Measurements from ENCODE around the gene REEP5.

REEP5 gene

DNA sequence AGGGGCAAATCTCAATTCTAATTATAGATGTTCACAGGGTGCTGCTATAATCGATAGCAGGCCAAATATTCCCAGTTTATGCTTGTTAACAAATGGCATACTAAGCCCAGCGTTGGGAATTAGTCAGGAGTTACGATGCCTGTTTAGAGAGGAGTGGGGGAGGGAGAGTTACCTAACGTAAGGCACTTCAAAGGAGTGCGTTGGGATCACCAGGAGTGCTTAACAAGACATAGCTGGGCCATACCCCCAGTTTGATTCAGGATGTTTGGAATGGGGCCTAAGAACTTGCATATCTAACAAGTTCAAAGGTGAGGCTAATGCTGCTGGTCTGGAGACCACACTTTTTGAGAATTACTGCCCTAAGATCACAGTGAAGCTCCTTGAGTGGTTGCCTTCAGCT lies 75.5 kb downstream of the REEP5 start:
- Histone ChIP-seq H3K4me2 (ENCODE audit: low read length) (no peak overlapping the region), H3K4me3 (ENCODE audit: low read length) (no peak overlapping the region), H3K36me3 (ENCODE audit: control insufficient read depth, low read length) (0 out of 2 replicates have a peak, but pooled peaks cover 2% of the 10 kb centered on the region)

DNA sequence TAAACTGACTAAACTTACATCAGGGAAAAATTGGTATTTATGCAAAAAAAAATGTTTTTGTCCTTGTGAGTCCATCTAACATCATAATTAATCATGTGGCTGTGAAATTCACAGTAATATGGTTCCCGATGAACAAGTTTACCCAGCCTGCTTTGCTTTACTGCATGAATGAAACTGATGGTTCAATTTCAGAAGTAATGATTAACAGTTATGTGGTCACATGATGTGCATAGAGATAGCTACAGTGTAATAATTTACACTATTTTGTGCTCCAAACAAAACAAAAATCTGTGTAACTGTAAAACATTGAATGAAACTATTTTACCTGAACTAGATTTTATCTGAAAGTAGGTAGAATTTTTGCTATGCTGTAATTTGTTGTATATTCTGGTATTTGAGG lies 77.5 kb downstream of the REEP5 start:
- H3K4me2 ChIP-seq (ENCODE audit: low read length): no peak overlapping the region
- no peaks in the 10 kb centered on the region for H3K9me2 ChIP-seq (replicated peaks; ENCODE audit: control insufficient read depth, low read length)
- H3K27ac ChIP-seq (ENCODE audit: low read depth, low read length): no peak overlapping the region

More for the DNA sequence above, 75.5 kb downstream of the REEP5 start:
- Histone ChIP-seq H3K27me3 (ENCODE audit: control insufficient read depth, low read length) (no peaks in the 10 kb centered on the region), H4K20me1 (ENCODE audit: control insufficient read depth, insufficient read depth, low read depth, low read length) (no peaks in the 10 kb centered on the region), H3K4me1 (ENCODE audit: control insufficient read depth, low read length) (peaks cover 10% of the 10 kb centered on the region), H3K9me3 (ENCODE audit: control insufficient read depth, insufficient read depth, low read length) (no peaks in the 10 kb centered on the region), H3K9me2 (replicated peaks; ENCODE audit: control insufficient read depth, low read length) (no peaks in the 10 kb centered on the region), H3K79me2 (ENCODE audit: control insufficient read depth, low read length) (no peaks in the 10 kb centered on the region), H3F3A (ENCODE audit: control insufficient read depth, insufficient read depth) (peaks cover 10% of the 10 kb centered on the region), H3K27ac (ENCODE audit: low read depth, low read length) (no peak overlapping the region)
- TF ChIP-seq, protein P1, sequence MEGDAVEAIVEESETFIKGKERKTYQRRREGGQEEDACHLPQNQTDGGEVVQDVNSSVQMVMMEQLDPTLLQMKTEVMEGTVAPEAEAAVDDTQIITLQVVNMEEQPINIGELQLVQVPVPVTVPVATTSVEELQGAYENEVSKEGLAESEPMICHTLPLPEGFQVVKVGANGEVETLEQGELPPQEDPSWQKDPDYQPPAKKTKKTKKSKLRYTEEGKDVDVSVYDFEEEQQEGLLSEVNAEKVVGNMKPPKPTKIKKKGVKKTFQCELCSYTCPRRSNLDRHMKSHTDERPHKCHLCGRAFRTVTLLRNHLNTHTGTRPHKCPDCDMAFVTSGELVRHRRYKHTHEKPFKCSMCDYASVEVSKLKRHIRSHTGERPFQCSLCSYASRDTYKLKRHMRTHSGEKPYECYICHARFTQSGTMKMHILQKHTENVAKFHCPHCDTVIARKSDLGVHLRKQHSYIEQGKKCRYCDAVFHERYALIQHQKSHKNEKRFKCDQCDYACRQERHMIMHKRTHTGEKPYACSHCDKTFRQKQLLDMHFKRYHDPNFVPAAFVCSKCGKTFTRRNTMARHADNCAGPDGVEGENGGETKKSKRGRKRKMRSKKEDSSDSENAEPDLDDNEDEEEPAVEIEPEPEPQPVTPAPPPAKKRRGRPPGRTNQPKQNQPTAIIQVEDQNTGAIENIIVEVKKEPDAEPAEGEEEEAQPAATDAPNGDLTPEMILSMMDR (IDR thresholded peaks at IDR 0.05; ENCODE audit: low read depth, low read length, poor library complexity, severe bottlenecking): no peak
- TF ChIP-seq EZH2phosphoT487 (IDR thresholded peaks at IDR 0.05; ENCODE audit: borderline replicate concordance, low read length): no peak

DNA sequence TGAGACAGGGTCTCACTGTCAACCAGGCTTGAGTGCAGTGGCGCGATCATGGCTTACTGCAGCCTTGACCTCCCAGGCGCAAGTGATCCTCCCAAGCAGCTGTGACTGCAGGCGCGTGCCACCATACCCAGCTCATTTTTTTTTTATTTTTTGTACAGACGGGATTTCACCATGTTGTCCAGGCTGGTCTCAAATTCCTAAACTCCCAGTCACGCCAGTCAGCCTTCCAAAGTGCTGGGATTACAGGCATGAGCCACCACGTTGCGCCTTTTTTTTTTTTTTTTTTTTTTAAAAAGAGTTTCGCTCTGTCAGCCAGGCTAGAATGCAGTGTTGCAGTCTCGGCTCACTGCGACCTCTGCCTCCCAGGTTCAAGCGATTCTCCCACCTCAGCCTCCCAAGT lies 88.1 kb downstream of the REEP5 start:
- Histone ChIP-seq H3K27me3 (ENCODE audit: control insufficient read depth, low read length) (no peaks in the 10 kb centered on the region), H3K4me1 (ENCODE audit: control insufficient read depth, low read length) (no peaks in the 10 kb centered on the region), H3K9me3 (ENCODE audit: control insufficient read depth, insufficient read depth, low read length) (no peaks in the 10 kb centered on the region), H3K27ac (ENCODE audit: low read depth, low read length) (no peak overlapping the region), H3K4me2 (ENCODE audit: low read length) (no peak overlapping the region), H4K20me1 (ENCODE audit: control insufficient read depth, insufficient read depth, low read depth, low read length) (no peaks in the 10 kb centered on the region), H3K9me2 (replicated peaks; ENCODE audit: control insufficient read depth, low read length) (no peaks in the 10 kb centered on the region), H3F3A (ENCODE audit: control insufficient read depth, insufficient read depth) (no peaks in the 10 kb centered on the region), H3K4me3 (ENCODE audit: low read length) (no peak overlapping the region), H3K79me2 (ENCODE audit: control insufficient read depth, low read length) (no peaks in the 10 kb centered on the region), H3K36me3 (ENCODE audit: control insufficient read depth, low read length) (peaks cover 42% of the 10 kb centered on the region)
- TF ChIP-seq EZH2phosphoT487 (IDR thresholded peaks at IDR 0.05; ENCODE audit: borderline replicate concordance, low read length): no peak
- TF ChIP-seq, protein P1 (IDR thresholded peaks at IDR 0.05; ENCODE audit: low read depth, low read length, poor library complexity, severe bottlenecking): no peak

More for the DNA sequence above, 77.5 kb downstream of the REEP5 start:
- TF ChIP-seq EZH2phosphoT487 (IDR thresholded peaks at IDR 0.05; ENCODE audit: borderline replicate concordance, low read length): no peak
- TF ChIP-seq, protein P1 (IDR thresholded peaks at IDR 0.05; ENCODE audit: low read depth, low read length, poor library complexity, severe bottlenecking): no peak
- Histone ChIP-seq H3K9me3 (ENCODE audit: control insufficient read depth, insufficient read depth, low read length) (no peaks in the 10 kb centered on the region), H3K27me3 (ENCODE audit: control insufficient read depth, low read length) (no peaks in the 10 kb centered on the region), H3K4me1 (ENCODE audit: control insufficient read depth, low read length) (peaks cover 7% of the 10 kb centered on the region), H3K79me2 (ENCODE audit: control insufficient read depth, low read length) (no peaks in the 10 kb centered on the region), H3K36me3 (ENCODE audit: control insufficient read depth, low read length) (peaks cover 9% of the 10 kb centered on the region), H3K4me3 (ENCODE audit: low read length) (no peak overlapping the region), H3F3A (ENCODE audit: control insufficient read depth, insufficient read depth) (peaks cover 10% of the 10 kb centered on the region), H4K20me1 (ENCODE audit: control insufficient read depth, insufficient read depth, low read depth, low read length) (no peaks in the 10 kb centered on the region)
